MM.1S (cell line): ENCODE data around the gene LCLAT1.

Source experiments
- DNase-seq: peaks from one replicate; pipeline ENCODE4 v3.0.0-alpha.2; 2015
- H2AFZ ChIP-seq: fragments of 300-600 bp; sonication (generic); 2 replicates; pipeline ENCODE4 v1.6.0; 2016; ENCODE audit warnings: antibody characterized with exemption, low read length
- H3F3A ChIP-seq: fragments of 300-600 bp; sonication (generic); 2 replicates; pipeline ENCODE4 v1.6.1; 2016; ENCODE audit warnings: mild to moderate bottlenecking, antibody characterized with exemption, low read length, moderate library complexity, mixed read lengths; ENCODE audit not compliant: insufficient read depth
- H3K27ac ChIP-seq: fragments of 300-600 bp; sonication (generic); 2 replicates; pipeline ENCODE4 v1.5.1; 2016; ENCODE audit warnings: mild to moderate bottlenecking, low read length
- H3K27me3 ChIP-seq: fragments of 300-600 bp; sonication (generic); replicated peaks from 2 replicates; pipeline ENCODE4 v1.6.0; 2016; ENCODE audit warnings: low read length; ENCODE audit not compliant: insufficient read depth
- H3K36me3 ChIP-seq: fragments of 300-600 bp; sonication (generic); replicated peaks from 2 replicates; pipeline ENCODE4 v1.6.1; 2016; ENCODE audit warnings: mild to moderate bottlenecking, low read length, mixed read lengths; ENCODE audit not compliant: insufficient read depth
- H3K4me1 ChIP-seq: fragments of 300-600 bp; sonication (generic); 2 replicates; pipeline ENCODE4 v1.6.1; 2016; ENCODE audit warnings: low read length, mixed read lengths
- H3K4me2 ChIP-seq: fragments of 300-600 bp; sonication (generic); 2 replicates; pipeline ENCODE4 v1.6.0; 2016; ENCODE audit warnings: low read depth, low read length
- H3K4me3 ChIP-seq: fragments of 300-600 bp; sonication (generic); 2 replicates; pipeline ENCODE4 v1.5.1; 2016; ENCODE audit warnings: low read length, mixed read lengths
- H3K79me2 ChIP-seq: fragments of 300-600 bp; sonication (generic); 2 replicates; pipeline ENCODE4 v1.6.1; 2016; ENCODE audit warnings: mixed run types, low read length, mixed read lengths
- H3K9ac ChIP-seq: fragments of 300-600 bp; sonication (generic); 2 replicates; pipeline ENCODE4 v1.6.1; 2016; ENCODE audit warnings: low read length, mixed read lengths
- H3K9me2 ChIP-seq: fragments of 300-600 bp; sonication (generic); replicated peaks from 2 replicates; pipeline ENCODE4 v1.6.1; 2016; ENCODE audit warnings: mild to moderate bottlenecking, low read length, mixed read lengths; ENCODE audit not compliant: insufficient read depth
- H3K9me3 ChIP-seq: fragments of 300-600 bp; sonication (generic); replicated peaks from 2 replicates; pipeline ENCODE4 v1.6.1; 2016; ENCODE audit warnings: mild to moderate bottlenecking, low read length, mixed read lengths; ENCODE audit not compliant: insufficient read depth
- H4K20me1 ChIP-seq: fragments of 300-600 bp; sonication (generic); 2 replicates; pipeline ENCODE4 v1.6.1; 2016; ENCODE audit warnings: mild to moderate bottlenecking, low read length, moderate library complexity, mixed read lengths; ENCODE audit not compliant: insufficient read depth
- EZH2 ChIP-seq: fragments of 300-600 bp; sonication (generic); optimal IDR thresholded peaks from 2 replicates; pipeline ENCODE3; 2017; ENCODE audit warnings: low read depth, mild to moderate bottlenecking, antibody characterized with exemption, low read length, mixed read lengths
- EZH2phosphoT487 ChIP-seq: fragments of 300-600 bp; sonication (generic); IDR thresholded peaks from 2 replicates; pipeline ENCODE4 v1.6.1; 2018; ENCODE audit warnings: antibody characterized with exemption, low read length
- TF ChIP-seq, protein P1 (sequence below): fragments of 300-600 bp; sonication (generic); IDR thresholded peaks from 2 replicates; pipeline ENCODE4 v1.5.1; 2016; ENCODE audit warnings: antibody characterized with exemption, low read length, mixed read lengths

Gene LCLAT1

DNA sequence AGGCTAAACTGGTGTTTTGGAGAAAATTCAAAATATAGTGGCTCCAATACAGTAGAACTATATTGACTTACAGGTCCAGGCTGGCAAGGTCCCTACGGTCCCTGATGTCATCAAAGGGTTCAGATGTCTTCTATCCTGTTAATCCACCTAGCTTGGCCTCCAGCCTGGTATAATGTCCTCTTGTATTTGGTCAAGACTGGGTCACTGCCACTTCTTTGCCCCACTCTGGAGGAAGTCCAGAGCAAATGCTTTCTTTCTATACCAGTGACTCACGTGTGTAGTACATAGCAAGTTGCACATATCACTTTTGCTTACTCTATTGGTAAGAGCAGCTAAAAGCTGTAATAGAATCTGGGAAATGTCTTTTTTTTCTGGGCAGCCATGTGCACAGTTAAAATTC is 80.8 kb downstream of the LCLAT1 start:
- H3K9ac ChIP-seq = no peak overlapping the region
- no peak for DNase-seq
- no peaks in the 10 kb centered on the region for H3K9me2 ChIP-seq
- no peak overlapping the region for H3K27ac ChIP-seq
- no peaks in the 10 kb centered on the region for H3K4me1 ChIP-seq
- no peaks in the 10 kb centered on the region for H3K79me2 ChIP-seq
- H3K36me3 ChIP-seq = no peaks in the 10 kb centered on the region
- no peak overlapping the region for H3K4me2 ChIP-seq
- H3K4me3 ChIP-seq = no peak overlapping the region
- no peaks in the 10 kb centered on the region for H3K27me3 ChIP-seq
- H2AFZ ChIP-seq = no peak overlapping the region
- H4K20me1 ChIP-seq = no peaks in the 10 kb centered on the region
- no peaks in the 10 kb centered on the region for H3K9me3 ChIP-seq
- H3F3A ChIP-seq = no peaks in the 10 kb centered on the region
- no peak for TF ChIP-seq EZH2
- TF ChIP-seq EZH2phosphoT487 = no peak

DNA sequence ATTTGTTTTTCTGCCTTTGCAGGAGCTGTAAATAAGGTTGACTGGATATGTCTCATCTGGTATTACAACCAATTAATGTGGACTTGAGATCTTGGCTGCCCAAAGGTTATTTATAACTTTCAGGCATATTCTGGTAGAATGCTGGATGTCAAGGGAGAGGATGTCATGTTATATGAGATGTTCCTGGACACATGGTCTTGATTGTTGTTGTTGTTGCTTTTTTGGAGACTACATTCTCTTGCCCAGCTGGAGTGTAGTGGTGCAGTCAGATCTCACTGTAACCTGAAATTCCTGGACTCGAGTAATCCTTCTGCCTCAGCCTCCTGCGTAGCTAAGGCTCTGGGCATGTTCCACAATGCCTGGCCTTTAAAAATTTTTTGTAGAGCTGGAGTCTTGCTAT is 83.3 kb downstream of the LCLAT1 start:
- H3K27ac ChIP-seq = no peak overlapping the region
- H3K9me3 ChIP-seq = no peaks in the 10 kb centered on the region
- H3K4me2 ChIP-seq = no peak overlapping the region
- no peaks in the 10 kb centered on the region for H3K9me2 ChIP-seq
- H3K27me3 ChIP-seq = no peaks in the 10 kb centered on the region
- no peak overlapping the region for H3K9ac ChIP-seq
- no peaks in the 10 kb centered on the region for H3K4me1 ChIP-seq
- DNase-seq = no peak
- no peak overlapping the region for H2AFZ ChIP-seq
- no peaks in the 10 kb centered on the region for H4K20me1 ChIP-seq
- no peaks in the 10 kb centered on the region for H3K79me2 ChIP-seq
- TF ChIP-seq, protein P1, sequence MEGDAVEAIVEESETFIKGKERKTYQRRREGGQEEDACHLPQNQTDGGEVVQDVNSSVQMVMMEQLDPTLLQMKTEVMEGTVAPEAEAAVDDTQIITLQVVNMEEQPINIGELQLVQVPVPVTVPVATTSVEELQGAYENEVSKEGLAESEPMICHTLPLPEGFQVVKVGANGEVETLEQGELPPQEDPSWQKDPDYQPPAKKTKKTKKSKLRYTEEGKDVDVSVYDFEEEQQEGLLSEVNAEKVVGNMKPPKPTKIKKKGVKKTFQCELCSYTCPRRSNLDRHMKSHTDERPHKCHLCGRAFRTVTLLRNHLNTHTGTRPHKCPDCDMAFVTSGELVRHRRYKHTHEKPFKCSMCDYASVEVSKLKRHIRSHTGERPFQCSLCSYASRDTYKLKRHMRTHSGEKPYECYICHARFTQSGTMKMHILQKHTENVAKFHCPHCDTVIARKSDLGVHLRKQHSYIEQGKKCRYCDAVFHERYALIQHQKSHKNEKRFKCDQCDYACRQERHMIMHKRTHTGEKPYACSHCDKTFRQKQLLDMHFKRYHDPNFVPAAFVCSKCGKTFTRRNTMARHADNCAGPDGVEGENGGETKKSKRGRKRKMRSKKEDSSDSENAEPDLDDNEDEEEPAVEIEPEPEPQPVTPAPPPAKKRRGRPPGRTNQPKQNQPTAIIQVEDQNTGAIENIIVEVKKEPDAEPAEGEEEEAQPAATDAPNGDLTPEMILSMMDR = no peak
- TF ChIP-seq EZH2phosphoT487 (no peak), EZH2 (no peak)
- no peaks in the 10 kb centered on the region for H3K36me3 ChIP-seq
- H3F3A ChIP-seq = no peaks in the 10 kb centered on the region
- H3K4me3 ChIP-seq = no peak overlapping the region

- H3K36me3 ChIP-seq = no peaks in the 10 kb centered on the region
- TF ChIP-seq EZH2phosphoT487 = no peak
- TF ChIP-seq EZH2 = no peak
- DNase-seq = peak; percentile 69
- no peaks in the 10 kb centered on the region for H3K27me3 ChIP-seq
- peaks cover 8% of the 10 kb centered on the region; the same call in 1 of the 2 replicates for H3K4me1 ChIP-seq
- no peak overlapping the region for H2AFZ ChIP-seq
- H3K79me2 ChIP-seq = no peaks in the 10 kb centered on the region
- no peaks in the 10 kb centered on the region for H4K20me1 ChIP-seq
- H3K4me3 ChIP-seq = no peak overlapping the region
- no peaks in the 10 kb centered on the region for H3F3A ChIP-seq
- H3K9me3 ChIP-seq = no peaks in the 10 kb centered on the region
- H3K27ac ChIP-seq = no peak overlapping the region
- H3K9me2 ChIP-seq = no peaks in the 10 kb centered on the region
- H3K9ac ChIP-seq = no peak overlapping the region
- no peak overlapping the region for H3K4me2 ChIP-seq
Measured at GRCh38 chr2:30541680-30542079, 94.6 kb downstream of the LCLAT1 start.

DNA sequence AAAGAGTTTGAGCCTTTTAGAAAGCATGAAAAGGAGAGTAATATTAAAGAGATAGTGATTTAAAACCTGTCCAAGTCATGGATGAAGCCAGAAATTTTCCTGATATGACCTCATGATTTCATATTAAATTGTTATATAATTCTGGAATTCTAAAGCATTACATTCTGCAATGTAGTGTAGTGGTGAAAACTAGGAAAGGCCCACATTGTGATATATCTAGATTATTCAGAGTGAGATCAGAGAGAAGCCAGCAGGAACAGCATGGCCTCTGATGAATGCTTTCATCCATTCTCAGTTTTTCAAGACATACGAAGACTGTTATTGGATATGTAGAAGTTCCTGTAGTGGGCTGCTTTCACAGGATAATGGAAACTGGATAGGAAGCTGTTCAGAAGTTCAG is 98.8 kb downstream of the LCLAT1 start:
- no peaks in the 10 kb centered on the region for H4K20me1 ChIP-seq
- no peaks in the 10 kb centered on the region for H3F3A ChIP-seq
- no peak overlapping the region for H3K9ac ChIP-seq
- no peaks in the 10 kb centered on the region for H3K79me2 ChIP-seq
- H3K27ac ChIP-seq = no peak overlapping the region
- TF ChIP-seq EZH2phosphoT487 (no peak), EZH2 (no peak)
- TF ChIP-seq, protein P1 = no peak
- no peaks in the 10 kb centered on the region for H3K36me3 ChIP-seq
- H3K27me3 ChIP-seq = no peaks in the 10 kb centered on the region
- no peak overlapping the region for H3K4me2 ChIP-seq
- no peaks in the 10 kb centered on the region for H3K9me3 ChIP-seq
- no peaks in the 10 kb centered on the region for H3K9me2 ChIP-seq
- no peak for DNase-seq
- no peak overlapping the region for H2AFZ ChIP-seq
- H3K4me1 ChIP-seq = peaks cover 8% of the 10 kb centered on the region; the same call in 1 of the 2 replicates
- H3K4me3 ChIP-seq = no peak overlapping the region
